Spleen (tissue), 7 donors: ENCODE measurements around the gene CHST12.

Experiments used
- POLR2A ChIP-seq, 3 donors: fragments of 450-650 bp; IDR thresholded peaks; one replicate each; pipeline ENCODE4 v1.5.1; 2017; ENCODE audit warnings: antibody characterized with exemption in 3 of 3, mild to moderate bottlenecking in 1 of 3
- TF ChIP-seq, protein P1 (sequence below), 11 experiments: fragments of 200-600 bp in 7 of 11; fragments of 450-650 bp in 4 of 11; sonication (generic) in 4 of 11; IDR thresholded peaks in 8 of 11; conservative IDR thresholded peaks in 3 of 11; 1 replicate in 7 of 11; 2 replicates in 4 of 11; pipeline versions ENCODE4 v1.4.0 to v1.8.0; 2016 to 2021; ENCODE audit warnings: antibody characterized with exemption in 11 of 11, inconsistent platforms in 4 of 11, mild to moderate bottlenecking in 1 of 11
- donor health status: DM: no; HTN: no; CAD: no; lungs with moderate emphysema.
- donor health status: DM: no; HTN: no; CAD: no.
- donor health status: DM: no; HTN: no; CAD: no.

DNA sequence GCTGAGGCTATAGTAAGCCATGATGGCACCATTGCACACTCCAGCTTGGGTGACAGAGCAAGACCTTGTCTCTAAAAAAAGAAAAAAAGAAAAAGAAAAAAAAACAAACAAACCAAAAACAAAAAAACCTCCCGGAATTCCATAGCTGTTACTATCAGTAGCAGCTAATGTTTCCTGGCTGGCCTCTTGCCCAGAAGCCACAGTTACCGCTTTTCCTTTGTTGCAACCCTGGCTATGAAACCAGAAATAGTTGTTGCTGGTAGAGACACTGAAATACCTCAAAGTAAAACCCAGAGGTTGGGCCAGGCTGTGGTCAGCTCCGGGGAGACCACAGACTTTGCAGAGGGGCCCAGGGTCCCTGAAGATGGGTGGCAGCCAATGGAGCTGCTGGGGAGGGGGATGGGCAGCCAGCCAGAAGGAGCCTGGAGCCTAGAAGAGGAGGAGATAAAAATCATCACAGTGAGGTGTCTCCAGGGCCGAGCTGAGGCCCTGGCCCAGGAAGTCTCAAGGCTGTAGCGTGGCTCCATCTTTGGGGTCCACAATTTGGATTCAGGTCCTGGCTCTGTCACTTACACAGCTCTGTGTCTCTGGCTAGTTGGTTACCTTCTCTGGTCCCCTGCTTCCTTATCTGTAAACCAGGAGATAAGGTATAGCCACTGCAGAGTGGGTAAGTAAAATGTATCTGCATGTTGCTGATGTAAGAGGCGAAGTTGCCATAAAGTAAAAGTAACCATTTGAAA, 3.4 kb upstream of the CHST12 start:
- no peak for TF ChIP-seq POLR2A (IDR thresholded peaks at IDR 0.05)
- TF ChIP-seq, protein P1, sequence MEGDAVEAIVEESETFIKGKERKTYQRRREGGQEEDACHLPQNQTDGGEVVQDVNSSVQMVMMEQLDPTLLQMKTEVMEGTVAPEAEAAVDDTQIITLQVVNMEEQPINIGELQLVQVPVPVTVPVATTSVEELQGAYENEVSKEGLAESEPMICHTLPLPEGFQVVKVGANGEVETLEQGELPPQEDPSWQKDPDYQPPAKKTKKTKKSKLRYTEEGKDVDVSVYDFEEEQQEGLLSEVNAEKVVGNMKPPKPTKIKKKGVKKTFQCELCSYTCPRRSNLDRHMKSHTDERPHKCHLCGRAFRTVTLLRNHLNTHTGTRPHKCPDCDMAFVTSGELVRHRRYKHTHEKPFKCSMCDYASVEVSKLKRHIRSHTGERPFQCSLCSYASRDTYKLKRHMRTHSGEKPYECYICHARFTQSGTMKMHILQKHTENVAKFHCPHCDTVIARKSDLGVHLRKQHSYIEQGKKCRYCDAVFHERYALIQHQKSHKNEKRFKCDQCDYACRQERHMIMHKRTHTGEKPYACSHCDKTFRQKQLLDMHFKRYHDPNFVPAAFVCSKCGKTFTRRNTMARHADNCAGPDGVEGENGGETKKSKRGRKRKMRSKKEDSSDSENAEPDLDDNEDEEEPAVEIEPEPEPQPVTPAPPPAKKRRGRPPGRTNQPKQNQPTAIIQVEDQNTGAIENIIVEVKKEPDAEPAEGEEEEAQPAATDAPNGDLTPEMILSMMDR (IDR thresholded peaks at IDR 0.05 in 8 of 11, conservative IDR thresholded peaks at IDR 0.05 in 3 of 11) = no peak
